NCI-H460 (cell line): ENCODE data around the gene PROCA1. TPM values are rescaled to one million over a fixed set of nuclear protein-coding genes. Genes with fewer than 3 reads are reported as not detected.
"Not testable (repeated sequence)": the region's sequence is repeated elsewhere in the genome, so short reads cannot be mapped to it uniquely, and the experiment has no call there.

Experiments
- DNase-seq: peaks from one replicate; pipeline ENCODE4 v3.0.0-alpha.2; 2016; ENCODE audit warnings: low read depth; ENCODE audit errors: extremely low read depth
- total RNA-seq: library from RNA; depleted of rRNA; stranded (reverse); fragments of >200 nt; shearing (Covaris generic); gene quantifications from 2 replicates; pipeline ENCODE4 v1.2.3, GENCODE V29; 2014

Gene PROCA1
- total RNA-seq, 1 experiment from 2014 or later, result 3.4 TPM

GRCh38 chr17:28744972-28745785 lies 33.5 kb upstream of the PROCA1 start:
- no peak for DNase-seq

GRCh38 chr17:28744104-28744971 lies 32.6 kb upstream of the PROCA1 start:
- no peak for DNase-seq

GRCh38 chr17:28743243-28744103 lies 31.8 kb upstream of the PROCA1 start, which contains the start of gene TRAF4:
Gene TRAF4 (plus strand): TSS chr17:28744011. CDS start chr17:28744113, 102 bp downstream.
- peak; percentile 80 for DNase-seq

GRCh38 chr17:28741358-28742349 lies 30.0 kb upstream of the PROCA1 start:
- DNase-seq, result no peak

GRCh38 chr17:28740406-28741357 lies 29.0 kb upstream of the PROCA1 start:
- DNase-seq, result no peak

GRCh38 chr17:28738680-28739384 lies 27.1 kb upstream of the PROCA1 start:
- no peak for DNase-seq

- DNase-seq, result no peak
Measured at GRCh38 chr17:28737770-28738679, 26.3 kb upstream of the PROCA1 start.

- no peak for DNase-seq
Measured at GRCh38 chr17:28737316-28737715, 25.6 kb upstream of the PROCA1 start.

GRCh38 chr17:28735913-28736769 lies 24.5 kb upstream of the PROCA1 start:
- not testable (repeated sequence) for DNase-seq

GRCh38 chr17:28735242-28735722 lies 23.6 kb upstream of the PROCA1 start:
- DNase-seq, result no peak

GRCh38 chr17:28734712-28735241 lies 23.1 kb upstream of the PROCA1 start:
- DNase-seq, result no peak

- no peak for DNase-seq
Measured at GRCh38 chr17:28733346-28733745, 21.7 kb upstream of the PROCA1 start.

GRCh38 chr17:28729950-28730330 lies 18.3 kb upstream of the PROCA1 start:
- DNase-seq, result no peak

- peak; percentile 96 for DNase-seq
Measured at GRCh38 chr17:28728364-28729200, 16.9 kb upstream of the PROCA1 start, which contains the start of gene NEK8. Gene NEK8 (plus strand): TSS chr17:28728788. CDS start chr17:28728814, 26 bp downstream.
